HG03457 (cell line): ENCODE results near the gene SEPTIN12.
"Not testable (repeated sequence)": the region's sequence is repeated elsewhere in the genome, so short reads cannot be mapped to it uniquely, and the experiment has no call there.

Experiments used
- ATAC-seq: cut with Tn5 transposase; IDR thresholded peaks from one replicate; pipeline ENCODE4 v1.9.1; 2021; ENCODE audit warnings: moderate number of reproducible peaks; ENCODE audit not compliant: unreplicated experiment

Gene SEPTIN12

DNA sequence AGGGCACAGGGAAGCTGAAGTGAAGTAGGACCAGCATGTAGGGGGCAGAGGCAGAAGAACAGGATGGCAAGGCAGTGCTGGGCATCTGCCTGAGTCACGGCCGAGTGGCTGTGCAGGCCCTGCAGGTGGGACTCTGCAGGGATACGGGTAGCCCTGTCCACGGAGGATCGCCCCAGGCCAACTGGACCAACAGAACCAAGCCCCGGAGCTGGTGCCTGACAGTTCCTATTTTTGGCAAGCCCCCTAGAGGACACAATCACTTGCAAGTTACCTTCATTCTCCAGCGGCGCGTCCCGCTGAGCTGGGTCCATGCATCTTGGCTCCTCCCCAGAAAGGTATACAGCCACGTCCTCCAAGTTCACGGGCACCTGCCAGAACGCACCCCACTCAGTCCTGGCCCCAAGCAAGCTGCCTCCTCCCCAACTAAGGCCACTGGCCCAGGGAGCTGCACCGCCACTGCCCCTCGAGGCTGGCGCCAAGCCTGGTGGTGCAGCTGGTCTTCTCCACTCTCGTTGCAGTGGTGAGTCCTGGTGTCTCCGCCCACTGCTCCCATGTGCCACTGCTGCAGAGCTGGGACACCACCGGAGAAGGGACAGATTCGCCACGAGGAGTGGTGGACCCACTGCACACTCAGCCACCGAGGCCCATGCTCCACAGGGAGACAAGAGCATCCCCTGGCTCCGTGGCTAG is 27.8 kb downstream of the SEPTIN12 start:
- ATAC-seq: no peak

DNA sequence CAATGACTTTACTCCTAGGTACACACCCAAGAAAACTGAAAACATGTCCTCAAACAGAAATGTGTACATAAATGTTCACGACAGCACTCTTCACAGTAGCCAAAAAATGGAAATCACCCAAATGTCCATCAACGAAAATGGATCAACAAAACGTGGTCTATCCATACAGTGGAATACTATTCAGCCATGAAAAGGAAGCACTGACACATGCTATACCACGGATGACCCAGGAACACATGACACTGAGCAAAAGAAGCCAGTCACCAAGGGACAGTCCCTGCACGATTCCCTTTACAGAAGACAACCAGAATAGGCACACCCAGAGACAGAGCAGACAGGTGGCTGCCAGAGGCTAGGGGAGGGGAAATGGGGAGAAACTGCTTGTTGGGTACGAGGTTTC is 32.5 kb downstream of the SEPTIN12 start:
- ATAC-seq: no peak

DNA sequence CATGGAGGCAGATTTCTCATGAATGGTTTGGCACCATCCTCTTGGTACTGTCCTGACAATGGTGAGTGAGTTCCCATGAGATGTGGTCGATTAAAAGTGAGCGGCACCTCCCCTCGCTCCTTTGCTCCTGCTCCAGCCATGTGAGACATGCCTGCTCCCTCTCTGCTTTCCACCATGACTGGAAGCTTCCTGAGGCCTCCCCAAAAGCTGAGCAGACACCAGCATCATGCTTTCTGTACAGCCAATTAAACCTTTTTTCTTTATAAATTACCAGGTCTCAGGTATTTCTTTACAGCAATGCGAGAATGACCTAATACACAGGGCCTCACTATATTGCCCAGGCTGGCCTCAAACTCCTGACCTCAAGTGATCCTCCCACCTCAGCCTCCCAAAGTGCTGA is 33.3 kb downstream of the SEPTIN12 start:
- ATAC-seq: no peak

DNA sequence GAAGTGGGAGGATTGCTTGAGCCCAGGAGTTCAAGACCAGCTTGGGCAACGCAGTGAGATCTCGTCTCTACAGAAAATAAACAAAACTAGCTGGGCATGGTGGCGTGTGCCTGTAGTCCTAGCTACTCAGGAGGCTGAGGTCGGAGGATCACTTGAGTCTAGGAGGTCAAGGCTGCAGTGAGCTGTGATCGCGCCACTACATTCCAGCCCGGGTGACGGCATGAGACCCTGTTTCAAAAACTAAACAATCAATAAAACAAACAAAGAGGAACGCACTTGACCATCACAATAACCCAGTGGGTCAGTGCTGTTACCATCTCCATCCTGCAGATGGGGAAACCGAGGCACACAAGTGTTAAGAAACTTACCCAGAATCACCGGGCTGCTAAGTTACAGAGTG is 34.9 kb downstream of the SEPTIN12 start:
- ATAC-seq: no peak

DNA sequence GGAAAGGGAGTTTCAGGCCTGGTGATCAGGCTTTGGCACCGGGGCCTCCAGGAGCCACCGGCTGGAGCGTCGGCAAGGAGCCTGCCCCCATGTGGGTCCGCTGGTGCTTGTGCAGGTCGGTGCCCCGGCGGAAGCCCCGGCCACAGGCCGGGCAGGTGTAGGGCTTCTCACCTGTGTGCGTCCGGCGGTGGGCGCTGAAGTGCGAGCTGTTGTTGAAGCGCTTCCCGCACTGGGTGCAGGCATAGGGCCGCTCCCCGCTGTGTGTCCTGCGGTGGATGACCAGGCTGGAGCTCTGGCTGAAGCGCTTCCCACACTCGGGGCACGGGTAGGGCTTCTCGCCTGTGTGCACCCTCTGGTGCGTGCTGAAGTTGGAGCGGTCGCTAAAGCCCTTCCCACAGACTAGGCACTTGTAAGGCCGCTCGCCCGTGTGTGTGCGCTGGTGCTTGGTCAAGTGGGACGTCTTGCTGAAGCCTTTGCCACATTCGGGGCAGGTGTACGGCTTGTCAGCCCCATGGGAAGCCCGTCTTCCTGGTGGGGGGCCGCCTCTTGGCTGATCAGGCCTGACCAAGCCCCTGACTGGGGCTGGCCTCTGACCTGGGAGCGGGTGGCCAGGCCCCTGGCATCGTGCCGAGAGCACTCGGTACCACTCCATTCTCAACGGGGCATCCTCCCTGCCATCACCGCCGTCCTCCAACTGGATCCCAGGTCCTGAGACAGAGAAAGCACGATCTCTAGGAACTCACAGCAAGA is 35.6 kb downstream of the SEPTIN12 start:
- no peak for ATAC-seq

DNA sequence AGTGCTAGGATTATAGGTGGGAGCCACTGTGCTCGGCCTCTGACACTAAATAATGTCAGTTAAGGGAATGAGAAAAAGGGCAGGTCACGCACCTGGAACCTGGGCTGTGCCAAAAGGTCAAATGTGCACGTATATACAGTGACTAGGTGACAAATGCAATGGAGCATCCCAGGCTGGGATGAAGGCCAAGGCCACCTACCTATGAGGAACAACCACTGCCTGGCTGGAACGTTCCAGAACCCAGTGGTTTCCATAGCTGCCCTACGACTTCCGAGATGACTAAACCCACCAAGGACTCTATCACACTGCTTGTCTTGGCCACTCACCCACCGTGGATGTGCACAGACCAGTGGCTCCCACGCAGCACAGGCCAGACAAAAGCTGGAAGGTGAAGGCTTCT is 37.2 kb downstream of the SEPTIN12 start:
- ATAC-seq: no peak

DNA sequence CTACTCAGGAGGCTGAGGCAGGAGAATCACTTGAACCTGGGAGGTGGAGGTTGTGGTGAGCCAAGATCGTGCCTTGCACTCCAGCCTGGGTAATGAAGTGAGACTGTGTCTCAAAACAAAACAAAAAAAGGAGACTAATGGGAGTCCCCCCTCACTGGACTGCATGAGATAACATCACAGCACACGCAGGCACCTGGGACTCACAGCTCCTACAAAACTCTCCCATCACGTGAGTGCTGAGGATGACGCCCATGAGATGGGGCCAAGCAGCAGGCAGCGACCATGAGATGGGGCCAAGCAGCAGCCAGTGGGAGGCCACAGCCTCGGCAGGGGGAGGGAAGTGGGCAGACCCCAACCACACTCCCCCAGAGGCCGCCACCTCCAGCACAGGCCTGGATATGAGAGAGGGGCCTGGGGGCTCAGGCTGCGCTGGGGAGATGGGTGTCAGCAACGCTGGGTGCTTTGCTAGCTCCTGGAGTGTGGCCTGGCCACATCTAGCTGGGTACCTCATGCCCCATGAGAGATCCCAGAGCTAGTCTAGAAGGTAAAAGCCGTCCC is 38.4 kb downstream of the SEPTIN12 start:
- ATAC-seq: no peak

DNA sequence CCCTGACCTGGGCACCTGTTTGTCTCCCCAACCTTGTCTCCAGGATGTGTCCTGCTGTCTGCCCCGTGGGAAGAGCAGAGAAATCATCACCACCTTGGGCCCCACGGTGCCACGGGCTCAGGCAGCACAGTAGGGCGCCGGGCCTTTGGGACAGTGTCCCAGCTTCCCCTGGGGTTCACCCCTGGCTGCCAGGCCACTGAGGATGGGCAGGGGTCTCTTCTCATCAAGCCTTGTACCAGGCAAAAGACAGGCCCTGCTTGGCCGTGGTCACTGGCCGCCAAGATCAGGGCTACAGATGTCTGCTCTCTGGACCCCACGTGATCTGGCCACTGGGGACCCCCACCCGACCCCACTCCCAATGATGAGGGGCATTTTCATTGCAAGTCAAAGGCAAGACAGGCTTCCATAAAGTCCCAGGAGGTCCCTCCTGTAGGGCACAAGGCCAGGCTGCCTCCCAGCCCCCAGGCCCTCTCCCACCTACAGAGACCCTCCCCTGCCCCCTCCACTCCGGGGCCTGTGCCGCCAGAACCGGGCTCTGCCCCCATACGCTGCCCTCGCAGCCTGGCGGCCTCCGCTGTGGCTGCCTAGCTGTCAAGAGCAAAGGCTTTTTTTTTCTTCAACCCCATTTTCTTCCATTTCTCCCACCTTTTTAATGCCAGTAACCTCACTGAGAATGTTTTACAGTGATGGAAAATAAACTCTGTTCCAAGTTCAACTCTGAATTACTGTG is 39.3 kb downstream of the SEPTIN12 start:
- ATAC-seq: no peak

DNA sequence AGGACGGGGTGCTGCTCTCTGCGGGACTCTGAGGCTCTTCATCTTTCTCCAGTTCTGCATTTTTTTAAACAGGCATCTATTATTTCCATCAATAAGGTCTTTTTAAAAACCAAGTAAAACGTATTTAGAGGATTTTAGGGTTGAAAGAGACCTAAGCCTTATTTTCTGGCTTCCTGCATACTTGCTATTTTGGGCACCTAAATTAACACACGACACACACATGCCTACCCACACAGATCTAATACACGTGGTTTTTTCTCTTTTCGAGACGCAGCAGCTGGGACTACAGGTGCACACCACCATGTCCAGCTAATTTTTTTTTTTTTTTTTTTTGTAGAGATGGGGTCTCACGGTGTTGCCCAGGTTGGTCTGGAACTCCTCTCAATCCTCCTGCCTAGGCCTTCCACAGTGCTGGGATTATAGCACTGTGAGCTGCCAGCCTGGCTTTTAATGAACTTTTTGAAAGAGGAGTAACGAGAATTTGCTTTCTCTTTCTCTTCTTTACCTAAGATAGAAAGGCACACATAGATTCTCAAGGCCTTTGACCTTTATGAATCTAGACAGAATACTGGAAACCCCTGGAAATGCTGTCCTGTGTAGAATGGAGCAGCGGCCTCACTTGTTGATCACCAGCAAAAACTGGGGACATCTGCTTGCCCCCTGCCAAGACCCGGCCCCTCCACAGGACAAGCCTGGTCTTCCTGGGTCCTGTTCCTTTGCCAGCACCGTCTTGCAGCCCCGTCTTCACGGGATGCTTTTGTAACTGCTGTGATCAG is 40.1 kb downstream of the SEPTIN12 start:
- ATAC-seq: no peak

DNA sequence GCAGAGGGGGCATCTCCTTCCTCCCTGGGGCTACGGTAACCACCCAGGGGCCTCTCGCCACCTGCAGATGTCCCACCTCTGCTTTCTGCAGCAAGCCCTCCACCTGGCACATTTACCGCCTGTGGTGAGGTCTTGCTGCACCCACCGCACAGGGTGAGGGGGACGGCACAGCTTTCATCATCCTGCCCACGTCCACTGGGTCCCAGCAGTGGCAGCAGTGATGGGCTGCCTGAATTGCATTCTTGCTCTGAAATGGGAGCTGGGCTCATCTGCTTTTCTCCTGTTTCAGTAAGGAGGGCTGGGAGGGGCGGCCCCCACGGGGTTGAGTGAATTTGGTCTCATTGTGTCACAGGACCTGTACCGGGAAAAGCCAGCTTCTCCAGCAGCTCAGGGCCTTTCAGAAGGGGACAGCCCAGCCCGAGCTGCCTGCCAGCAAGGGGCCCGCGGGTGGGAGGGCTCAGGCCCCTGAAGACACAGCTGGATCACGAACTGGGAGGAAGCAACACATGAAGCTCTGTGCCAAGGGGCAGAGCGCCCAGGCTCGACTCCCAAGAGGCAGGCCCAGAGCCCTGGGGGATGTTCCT is 41.1 kb downstream of the SEPTIN12 start:
- no peak for ATAC-seq

DNA sequence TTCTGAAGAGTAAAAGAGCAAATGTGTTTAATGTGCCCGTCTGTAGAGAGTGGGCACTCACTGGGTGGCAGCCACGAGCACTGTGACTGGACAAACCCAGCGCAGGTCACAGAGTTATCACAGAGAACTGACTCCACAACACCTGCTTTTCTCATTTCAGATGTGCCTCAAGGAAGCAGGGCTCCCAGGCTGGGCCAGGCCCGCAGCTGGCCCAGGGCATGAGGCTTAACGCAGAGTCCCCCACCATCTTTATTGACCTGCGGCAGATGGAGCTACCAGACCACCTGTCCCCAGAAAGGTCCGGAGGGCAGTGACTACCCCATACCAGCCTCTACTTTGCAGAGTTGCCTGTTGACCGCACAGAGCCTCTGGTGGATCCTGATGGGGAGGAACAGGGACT is 41.9 kb downstream of the SEPTIN12 start:
- ATAC-seq: no peak

DNA sequence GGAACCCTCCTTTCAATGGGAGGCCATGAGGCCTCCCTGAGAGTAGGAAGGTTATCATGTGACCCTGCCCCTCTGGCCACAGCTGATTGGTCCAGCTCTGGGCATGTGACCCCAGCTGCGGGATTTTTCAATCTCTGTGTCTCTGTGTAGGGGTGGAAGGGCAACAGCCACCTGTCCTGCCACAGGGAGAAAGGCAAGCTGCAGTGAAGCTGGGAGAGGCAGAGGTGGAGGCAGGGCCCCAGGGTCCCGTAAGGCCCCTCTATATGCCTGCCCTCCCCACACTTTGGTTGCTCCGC is 42.9 kb downstream of the SEPTIN12 start:
- ATAC-seq: no peak

DNA sequence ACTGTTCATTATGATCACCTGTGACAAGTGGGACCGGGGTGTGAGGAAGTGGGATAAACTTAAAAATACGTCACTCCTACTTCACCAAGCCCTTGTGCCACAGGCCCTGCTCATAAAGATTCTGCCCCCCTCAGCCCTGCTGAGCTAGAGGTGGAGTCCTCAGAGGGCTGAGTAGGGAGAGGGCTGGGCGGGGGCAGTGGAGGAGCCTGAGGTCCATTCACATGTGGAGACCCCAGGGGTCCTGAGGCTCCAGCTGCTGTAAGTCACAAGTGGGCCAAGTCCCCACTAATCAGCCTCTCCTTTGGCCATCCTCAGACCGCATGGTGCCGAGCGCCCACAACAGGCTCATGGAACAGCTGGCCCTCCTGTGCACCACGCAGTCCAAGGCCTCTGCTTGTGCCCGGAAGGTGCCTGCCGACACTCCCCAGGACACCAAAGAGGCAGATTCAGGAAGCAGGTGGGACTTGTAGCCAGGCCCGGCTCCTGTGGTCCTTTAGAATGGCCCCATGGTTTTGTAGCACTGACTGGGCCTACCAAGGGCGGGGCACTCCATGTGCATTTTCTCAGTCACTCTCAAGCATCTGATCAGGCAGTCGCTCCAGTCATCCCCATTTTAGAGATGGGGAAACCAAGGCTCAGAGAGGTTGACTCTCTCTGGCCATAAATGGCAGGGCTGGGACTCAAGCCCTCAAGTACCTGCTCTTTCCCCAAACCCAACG is 43.4 kb downstream of the SEPTIN12 start:
- no peak for ATAC-seq

DNA sequence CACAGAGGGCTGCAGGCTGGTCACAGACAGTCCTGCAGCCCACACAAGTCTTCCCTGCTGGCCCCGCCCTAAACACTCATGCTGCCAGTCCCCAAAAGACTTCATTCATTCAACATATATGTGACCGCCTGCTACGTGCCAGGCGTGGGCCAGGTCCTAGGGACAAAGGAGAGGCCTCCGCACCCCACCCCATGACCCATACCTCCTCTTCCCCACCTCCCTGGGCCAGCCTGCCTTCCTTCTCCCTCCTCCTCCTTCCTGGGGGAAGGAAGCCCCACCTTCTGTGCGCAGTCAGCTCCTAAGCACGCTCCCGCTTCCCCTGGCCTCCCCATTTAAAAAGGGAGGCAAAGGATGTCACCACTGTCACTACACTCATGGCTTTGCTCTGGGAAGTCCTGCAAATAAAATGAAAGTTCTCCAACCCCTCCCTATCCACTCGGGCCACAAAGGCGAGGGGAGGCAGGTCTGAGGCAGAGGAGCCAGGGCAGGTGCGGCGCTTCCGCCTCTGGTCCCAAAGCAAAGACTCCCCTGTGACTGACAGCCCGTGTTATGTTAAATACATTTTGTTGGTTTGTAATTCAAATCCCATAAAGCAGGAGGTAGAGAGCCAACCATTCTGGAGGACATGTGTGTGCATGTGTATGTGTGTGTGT is 44.8 kb downstream of the SEPTIN12 start:
- ATAC-seq: no peak

DNA sequence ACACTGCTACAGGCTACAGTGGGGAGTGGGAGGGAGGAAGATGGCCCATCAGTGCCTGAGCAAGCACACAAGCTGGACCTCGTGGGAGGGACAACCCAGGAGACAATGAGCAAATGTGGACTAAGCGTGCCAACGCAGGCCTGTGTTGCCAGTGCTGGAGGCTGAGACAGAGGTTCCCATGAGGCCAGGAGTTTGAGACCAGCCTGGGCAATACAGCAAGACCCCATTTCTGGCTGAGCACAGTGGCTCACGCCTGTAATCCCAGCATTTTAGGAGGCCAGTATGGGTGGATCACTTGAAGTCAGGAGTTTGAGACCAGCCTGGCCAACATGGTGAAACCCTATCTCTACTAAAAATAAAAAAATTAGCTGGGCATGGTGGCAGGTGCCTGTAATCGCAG is 49.8 kb downstream of the SEPTIN12 start:
- not testable (repeated sequence) for ATAC-seq

DNA sequence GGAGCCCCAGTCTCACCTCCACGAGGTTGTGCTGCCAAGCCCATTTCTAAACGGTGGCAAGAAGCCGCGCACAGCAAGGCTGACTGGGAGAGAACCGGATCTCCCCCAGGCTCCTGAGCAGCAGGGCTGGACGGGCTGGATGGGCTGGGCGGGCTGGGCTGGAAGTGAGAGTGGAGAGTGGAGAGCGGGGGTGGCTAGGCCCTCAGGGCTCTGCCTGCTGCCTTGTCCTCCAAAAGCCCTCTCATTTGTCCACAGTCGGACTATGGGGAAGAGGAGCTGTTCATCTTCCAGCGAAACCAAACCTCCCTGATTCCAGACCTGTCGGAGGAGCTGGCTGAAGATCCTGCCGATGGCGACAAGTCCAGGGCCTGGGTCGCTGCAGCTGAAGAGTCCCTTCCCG is 50.6 kb downstream of the SEPTIN12 start:
- no peak for ATAC-seq

DNA sequence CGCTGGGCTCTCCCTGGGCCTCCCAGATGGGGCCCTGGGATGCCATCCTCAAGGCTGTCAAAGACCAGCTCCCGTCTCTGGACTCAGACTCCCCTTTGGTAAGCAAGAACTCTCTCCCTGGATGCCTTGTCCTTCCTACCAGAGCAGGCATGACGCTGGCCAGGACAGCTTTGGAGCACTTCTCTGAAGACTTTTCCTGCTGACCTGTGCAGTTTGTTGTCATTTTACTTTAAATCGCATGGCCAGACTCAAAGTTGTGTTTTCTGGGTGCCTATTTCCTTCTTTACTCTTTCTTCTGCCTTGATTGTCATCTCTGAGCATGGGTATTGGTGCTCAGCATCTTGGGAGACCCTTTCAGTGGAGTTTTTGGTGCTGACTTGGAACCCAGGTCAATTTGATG is 51.6 kb downstream of the SEPTIN12 start:
- ATAC-seq: no peak

DNA sequence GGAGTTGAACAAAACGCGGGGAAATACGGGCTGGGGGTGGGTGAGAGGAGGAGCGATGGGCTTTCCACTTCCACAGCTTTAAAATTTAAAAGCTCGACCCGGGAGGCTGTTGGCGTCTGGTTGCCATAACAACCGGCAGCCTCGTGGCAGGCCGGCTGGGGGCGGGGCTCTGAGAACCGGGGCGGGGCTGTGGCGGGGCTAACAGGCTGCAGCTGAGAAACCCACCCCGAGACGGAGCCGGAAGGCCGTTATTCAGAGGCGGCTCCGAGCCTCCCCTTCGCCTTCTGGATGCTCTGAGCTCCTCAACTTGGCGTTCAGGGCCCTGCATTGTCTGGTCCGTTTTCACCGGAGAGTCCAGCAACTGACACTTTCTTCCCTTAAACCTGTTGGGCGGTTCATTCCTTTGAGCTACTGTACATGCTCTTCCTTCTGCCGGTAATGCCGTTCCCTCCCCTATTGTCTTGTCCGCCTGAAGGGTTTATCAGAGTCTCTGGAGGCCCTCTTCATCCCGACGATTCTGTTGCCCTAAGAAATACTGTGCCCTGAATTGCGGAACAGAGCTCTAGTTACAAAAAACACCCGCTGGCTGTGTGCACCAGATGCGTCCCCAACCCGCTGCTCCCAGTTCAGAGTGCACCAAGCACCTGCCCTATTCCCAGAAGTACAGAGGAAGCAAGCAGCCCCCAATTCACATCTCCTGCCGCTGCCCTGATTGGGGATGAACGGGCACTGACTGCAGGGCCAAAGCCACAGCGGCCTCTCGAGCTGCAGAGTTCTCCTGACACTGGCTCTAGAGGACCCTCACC is 53.2 kb downstream of the SEPTIN12 start:
- peak; percentile 43 for ATAC-seq
